HepG2 (cell line): ENCODE data around the gene MLYCD.

Experiments used
- CHD2 ChIP-seq: IDR thresholded peaks from 2 replicates; pipeline ENCODE4 v1.6.1; 2011; ENCODE audit warnings: low read depth, low read length, improper control_type of control experiment
- CTCF ChIP-seq: sonication (generic); formaldehyde crosslinking; IDR thresholded peaks from 2 replicates; pipeline ENCODE4 v1.5.0; 2020; ENCODE audit warnings: mild to moderate bottlenecking, missing genetic modification reagents, moderate library complexity
- FOXA3 ChIP-seq: IDR thresholded peaks from 2 replicates; pipeline ENCODE4 v1.6.1; 2016; ENCODE audit warnings: missing genetic modification reagents, missing compliant biosample characterization
- JUND ChIP-seq: sonication (generic); formaldehyde crosslinking; IDR thresholded peaks from 2 replicates; pipeline ENCODE4 v1.8.0; 2022; ENCODE audit warnings: mild to moderate bottlenecking, missing genetic modification reagents
- KDM1A ChIP-seq: IDR thresholded peaks from 2 replicates; pipeline ENCODE4 v1.6.1; 2016; ENCODE audit warnings: missing compliant biosample characterization
- RBAK ChIP-seq: sonication (generic); formaldehyde crosslinking; IDR thresholded peaks from 2 replicates; pipeline ENCODE4 v1.5.1; 2020; ENCODE audit warnings: mild to moderate bottlenecking, missing genetic modification reagents
- SUZ12 ChIP-seq: fragments of 150-350 bp; IDR thresholded peaks from 2 replicates; pipeline ENCODE4 v1.6.1; 2014; ENCODE audit warnings: low read depth, low read length
- TBP ChIP-seq: sonication (generic); formaldehyde crosslinking; IDR thresholded peaks from 2 replicates; pipeline ENCODE4 v1.5.0; 2020; ENCODE audit warnings: missing genetic modification reagents
- ZBTB1 ChIP-seq: sonication (generic); formaldehyde crosslinking; IDR thresholded peaks from 2 replicates; pipeline ENCODE4 v1.4.0; 2020; ENCODE audit warnings: missing genetic modification reagents, borderline replicate concordance
- ZNF552 ChIP-seq: sonication (generic); formaldehyde crosslinking; IDR thresholded peaks from 2 replicates; pipeline ENCODE4 v1.9.0; 2022; ENCODE audit warnings: missing genetic modification reagents, mild to moderate bottlenecking, borderline replicate concordance
- ZNF75D ChIP-seq: sonication (generic); formaldehyde crosslinking; IDR thresholded peaks from 2 replicates; pipeline ENCODE4 v1.8.1; 2023; ENCODE audit warnings: missing genetic modification reagents, mild to moderate bottlenecking, borderline replicate concordance
- TF ChIP-seq, protein P1 (sequence below): sonication (generic); formaldehyde crosslinking; IDR thresholded peaks from 2 replicates; pipeline ENCODE4 v1.8.0; 2022; ENCODE audit warnings: low read depth, missing genetic modification reagents

DNA sequence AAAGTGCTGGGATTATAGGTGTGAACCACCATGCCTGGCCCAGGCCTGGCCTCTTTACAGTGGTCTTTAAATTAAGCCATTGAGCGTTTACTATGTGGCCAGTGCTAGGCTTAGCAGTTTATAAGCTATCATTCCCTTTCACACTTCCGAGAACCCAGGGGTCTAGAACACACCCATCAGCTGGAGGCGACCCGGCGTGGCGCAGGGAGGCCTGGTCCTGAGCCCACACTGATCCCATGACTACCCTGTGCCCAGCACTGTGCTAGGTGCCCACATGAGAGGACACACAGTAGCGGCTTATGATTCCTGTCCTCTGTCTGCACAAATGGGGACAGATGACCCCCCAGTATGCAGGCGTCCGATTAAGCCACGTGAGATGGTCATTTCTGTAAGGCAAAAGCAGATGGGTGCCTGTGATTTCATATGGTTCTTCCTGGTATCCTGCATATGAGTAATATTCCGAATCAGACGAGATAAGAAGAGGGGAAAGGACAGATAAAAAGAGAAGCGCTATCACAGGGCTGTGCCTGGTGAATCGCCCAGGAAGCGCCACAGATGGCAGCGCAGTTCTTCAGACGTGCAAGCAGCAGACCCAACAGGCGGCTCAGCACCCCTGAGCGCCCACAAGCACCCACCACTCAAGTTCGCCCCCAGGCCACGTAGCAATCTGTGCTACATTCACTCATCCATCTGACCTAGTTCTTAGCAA, 59.4 kb downstream of the MLYCD start:
- no peak for TF ChIP-seq KDM1A (CRISPR knock-in tag)
- no peak for TF ChIP-seq JUND (CRISPR knock-in tag)
- TF ChIP-seq CTCF (CRISPR knock-in tag): no peak
- TF ChIP-seq RBAK (CRISPR knock-in tag): no peak
- no peak for TF ChIP-seq TBP
- no peak for TF ChIP-seq SUZ12
- TF ChIP-seq, protein P1, sequence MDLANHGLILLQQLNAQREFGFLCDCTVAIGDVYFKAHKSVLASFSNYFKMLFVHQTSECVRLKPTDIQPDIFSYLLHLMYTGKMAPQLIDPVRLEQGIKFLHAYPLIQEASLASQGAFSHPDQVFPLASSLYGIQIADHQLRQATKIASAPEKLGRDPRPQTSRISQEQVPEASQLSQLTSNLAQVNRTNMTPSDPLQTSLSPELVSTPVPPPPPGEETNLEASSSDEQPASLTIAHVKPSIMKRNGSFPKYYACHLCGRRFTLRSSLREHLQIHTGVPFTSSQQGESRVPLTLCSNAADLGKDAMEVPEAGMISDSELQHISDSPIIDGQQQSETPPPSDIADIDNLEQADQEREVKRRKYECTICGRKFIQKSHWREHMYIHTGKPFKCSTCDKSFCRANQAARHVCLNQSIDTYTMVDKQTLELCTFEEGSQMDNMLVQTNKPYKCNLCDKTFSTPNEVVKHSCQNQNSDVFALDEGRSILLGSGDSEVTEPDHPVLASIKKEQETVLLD (CRISPR knock-in tag): no peak
- no peak for TF ChIP-seq CHD2
- no peak for TF ChIP-seq ZBTB1 (CRISPR knock-in tag)
- no peak for TF ChIP-seq ZNF552 (CRISPR knock-in tag)
- no peak for TF ChIP-seq ZNF75D (CRISPR knock-in tag)
- TF ChIP-seq FOXA3 (CRISPR knock-in tag): no peak
